K562 (cell line): ENCODE results near the gene NOPCHAP1. TPM values are rescaled to one million over a fixed set of nuclear protein-coding genes. Genes with fewer than 3 reads are reported as not detected.

ENCODE experiments used
- ATAC-seq: fragments of 200-7000 bp; cut with Tn5 transposase; 3 replicates; pipeline ENCODE4 v1.9.1; 2020; ENCODE audit warnings: moderate library complexity
- BruUV-seq: library from RNA; stranded (reverse); fragments of 400-500 nt; replicated peaks from 2 replicates; lab custom pipeline; 2021; lab: Mats Ljungman, UMichigan
- CTCF ChIA-PET: fragments of 300-600 bp; formaldehyde crosslinking; extraction: SDS; loops from one replicate; lab custom pipeline; 2021; ENCODE audit warnings: low intra/inter-chr PET ratio; lab: Yijun Ruan, JAX
- POLR2A ChIA-PET: fragments of 300-600, 350-650 bp; sonication (Branson Sonifier 250); formaldehyde crosslinking; extraction: SDS; loops from one replicate; lab custom pipeline; 2021; ENCODE audit warnings: antibody characterized with exemption, inconsistent platforms; lab: Yijun Ruan, JAX
- DNase-seq, 4 experiments: peaks; one replicate each; pipeline versions ENCODE4 v3.0.0 to v3.0.0-alpha.2; 2011 to 2018; ENCODE audit warnings: low spot score in 3 of 4, mixed read lengths in 3 of 4; ENCODE audit errors: extremely low read depth in 1 of 4
- FAIRE-seq: peaks from 2 replicates; lab custom pipeline; 2011; peaks lifted over from hg19 to GRCh38; lab: Jason Lieb, UNC
- H2AFZ ChIP-seq: 2 replicates; pipeline ENCODE4 v1.6.0; 2011; ENCODE audit warnings: low read depth, low read length, control low read depth, inconsistent platforms
- H3K27ac ChIP-seq: fragments of 200-600 bp; 3 replicates; pipeline ENCODE4 v1.8.0; 2011; ENCODE audit warnings: low read depth, mild to moderate bottlenecking, control low read depth, inconsistent platforms, low read length, moderate library complexity, mixed read lengths; ENCODE audit errors: extremely low read depth
- H3K27me3 ChIP-seq, 2 experiments: fragments of 300-600 bp in 1 of 2; 2 replicates in 1 of 2; 3 replicates in 1 of 2; pipeline versions ENCODE4 v1.6.0 to v1.8.0; 2011; ENCODE audit warnings: inconsistent platforms in 2 of 2, low read length in 2 of 2, mild to moderate bottlenecking in 1 of 2, mixed read lengths in 1 of 2, moderate library complexity in 1 of 2; ENCODE audit not compliant: control insufficient read depth in 2 of 2, insufficient read depth in 2 of 2
- H3K36me3 ChIP-seq: fragments of 300-600 bp; 3 replicates; pipeline ENCODE4 v1.8.0; 2011; ENCODE audit warnings: mild to moderate bottlenecking, low read length, inconsistent platforms; ENCODE audit not compliant: control insufficient read depth, insufficient read depth
- H3K4me1 ChIP-seq, 2 experiments: fragments of 200-600 bp in 1 of 2; replicated peaks in 1 of 2; 2 replicates in 1 of 2; 3 replicates in 1 of 2; pipeline versions ENCODE4 v1.5.1 to v1.8.0; 2011; ENCODE audit warnings: inconsistent platforms in 2 of 2, low read length in 2 of 2, mild to moderate bottlenecking in 1 of 2, mixed read lengths in 1 of 2, moderate library complexity in 1 of 2; ENCODE audit not compliant: control insufficient read depth in 2 of 2, insufficient read depth in 2 of 2
- H3K4me2 ChIP-seq: 2 replicates; pipeline ENCODE4 v1.6.1; 2011; ENCODE audit warnings: low read length, control low read depth, inconsistent platforms, mixed read lengths; ENCODE audit not compliant: insufficient read depth
- H3K4me3 ChIP-seq: fragments of 200-600 bp; sonication (generic), shearing (Covaris generic); 2 replicates; pipeline ENCODE4 v1.5.1; 2016; ENCODE audit warnings: control low read depth, inconsistent platforms
- H3K79me2 ChIP-seq: fragments of 200-600 bp; 3 replicates; pipeline ENCODE4 v1.8.0; 2011; ENCODE audit warnings: low read length, inconsistent platforms; ENCODE audit not compliant: control insufficient read depth, insufficient read depth
- H3K9ac ChIP-seq, 2 experiments: 2 replicates each; pipeline versions ENCODE4 v1.6.0 to v1.6.1; 2011; ENCODE audit warnings: low read depth in 2 of 2, low read length in 2 of 2, control low read depth in 1 of 2, inconsistent platforms in 1 of 2, mild to moderate bottlenecking in 1 of 2, mixed read lengths in 1 of 2; ENCODE audit not compliant: insufficient read depth in 1 of 2
- H3K9me1 ChIP-seq: one replicate; pipeline ENCODE4 v1.6.0; 2011; ENCODE audit warnings: inconsistent platforms, mild to moderate bottlenecking, low read length, moderate library complexity; ENCODE audit not compliant: control insufficient read depth, insufficient read depth
- H3K9me3 ChIP-seq: replicated peaks from 2 replicates; pipeline ENCODE4 v1.5.1; 2011; ENCODE audit warnings: low read depth, low read length, inconsistent platforms; ENCODE audit not compliant: control insufficient read depth, insufficient read depth
- H4K20me1 ChIP-seq: replicated peaks from 2 replicates; pipeline ENCODE4 v1.6.1; 2011; ENCODE audit warnings: low read length, inconsistent platforms, mixed read lengths; ENCODE audit not compliant: control insufficient read depth, insufficient read depth
- CUX1 ChIP-seq: fragments of 200-800 bp; sonication (Bioruptor generic); IDR thresholded peaks from 2 replicates; pipeline ENCODE4 v1.6.1; 2016; ENCODE audit warnings: missing genetic modification characterization, missing compliant biosample characterization
- NCOA4 ChIP-seq: fragments of 450-650 bp; IDR thresholded peaks from 2 replicates; pipeline ENCODE4 v1.6.1; 2018; ENCODE audit warnings: mild to moderate bottlenecking; ENCODE audit not compliant: partially characterized antibody
- RNF2 ChIP-seq: sonication (generic); IDR thresholded peaks from 2 replicates; pipeline ENCODE4 v1.6.1; 2016
- THAP12 ChIP-seq: fragments of 250-450 bp; sonication (Bioruptor Pico); IDR thresholded peaks from 2 replicates; pipeline ENCODE4 v1.9.0; 2021; ENCODE audit warnings: mild to moderate bottlenecking, inconsistent platforms
- YBX1 ChIP-seq: fragments of 450-650 bp; IDR thresholded peaks from 2 replicates; pipeline ENCODE4 v1.7.1; 2016; ENCODE audit warnings: mild to moderate bottlenecking
- ZNF696 ChIP-seq: fragments of 250-450 bp; sonication (Bioruptor Pico); conservative IDR thresholded peaks from 2 replicates; pipeline ENCODE4 v1.4.0; 2020; ENCODE audit warnings: mild to moderate bottlenecking, moderate library complexity
- WGBS: fragments of 100-300 bp; shearing (Covaris generic); methylation state at CpG from one replicate; pipeline ENCODE4 v1.1.6; 2016; ENCODE audit warnings: low coverage, mixed read lengths; ENCODE audit not compliant: insufficient coverage; ENCODE audit errors: missing lambda C conversion rate; 5-methylcytosine and 5-hydroxymethylcytosine counted together
- in situ Hi-C: fragments of 300-500 bp; cut with MboI; formaldehyde crosslinking; loops from 4 replicates; pipeline ENCODE4 v1.15.0; 2018; ENCODE audit warnings: inconsistent platforms, mixed read lengths
- intact Hi-C: fragments of 100-400 bp; cut with micrococcal nuclease; formaldehyde crosslinking; loops from 2 replicates; pipeline ENCODE4 v1.14.2; 2022
- polyA plus RNA-seq, 8 experiments: library from polyadenylated mRNA; depleted of rRNA in 4 of 8; stranded (reverse) in 5 of 8; unstranded in 3 of 8; fragments of >200 nt; fragmentation: Nextera tagmentation in 2 of 8; fragmentation: Illumina TruSeq in 1 of 8; extraction: Ambion mirVana in 2 of 8; extraction: Trizol in 1 of 8; gene quantifications; 2 replicates each; pipeline versions ENCODE4 v1.2.1 to v1.2.3, GENCODE V29; 2011 to 2014; ENCODE audit warnings: inconsistent platforms in 1 of 8, missing spikeins in 1 of 8
- total RNA-seq, 7 experiments: library from RNA; depleted of rRNA in 6 of 7; stranded (reverse); fragments of >200 nt in 6 of 7; fragmentation: Illumina TruSeq in 2 of 7; extraction: Trizol in 2 of 7; gene quantifications; 2 replicates each; pipeline versions ENCODE4 v1.2.1 to v1.2.3, GENCODE V29; 2011 to 2021; ENCODE audit warnings: low replicate concordance in 1 of 7

The NOPCHAP1 gene
- total and polyA plus RNA-seq, 9 of the 15 experiments (the other 6 are each of a cell fraction or from before 2014, with no cell fraction given): 19.4 to 108 (median 33.4) TPM

DNA sequence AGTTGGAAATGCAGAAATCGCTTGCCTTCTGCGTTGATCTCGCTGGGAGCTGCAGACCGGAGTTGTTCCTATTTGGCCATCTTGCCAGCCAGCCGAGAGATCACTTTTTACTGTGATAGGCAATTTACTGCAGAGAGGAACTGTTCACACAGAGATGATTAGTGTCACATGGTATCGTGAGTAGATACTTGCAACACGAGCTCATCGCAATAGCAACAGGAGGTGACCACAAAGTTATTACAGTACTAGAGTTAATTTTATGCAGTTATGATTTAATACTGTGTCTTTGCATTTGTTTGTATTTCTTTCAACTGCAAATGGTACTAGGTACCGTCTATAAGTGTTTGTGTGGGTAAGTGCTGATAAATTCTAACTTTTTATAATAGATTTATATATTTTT, 27.8 kb downstream of the NOPCHAP1 start:
- BruUV-seq: no TSS peak

More for the DNA sequence above, 27.8 kb downstream of the NOPCHAP1 start:
- intact Hi-C loops (no loop called here), in situ Hi-C loops (no loop called here)
- H3K9me3 ChIP-seq: no peaks in the 10 kb centered on the region
- H3K27me3 ChIP-seq: no peaks in the 10 kb centered on the region
- H3K79me2 ChIP-seq: no peaks in the 10 kb centered on the region
- H3K9me1 ChIP-seq: no peaks in the 10 kb centered on the region
- no peaks in the 10 kb centered on the region; a peak in 1 of 5 replicates for H3K4me1 ChIP-seq
- no peak overlapping the region for H2AFZ ChIP-seq
- no peak overlapping the region for H3K9ac ChIP-seq
- H3K4me3 ChIP-seq: no peak overlapping the region
- WGBS: 93% methylated on average over 9 of the region's 9 CpGs
- CTCF ChIA-PET: no interaction called here
- H4K20me1 ChIP-seq: no peaks in the 10 kb centered on the region
- no peak for ATAC-seq
- H3K27ac ChIP-seq: no peak overlapping the region
- TF ChIP-seq THAP12 (CRISPR knock-in tag) (no peak), RNF2 (no peak), CUX1 (CRISPR knock-in tag) (no peak), NCOA4 (no peak), ZNF696 (CRISPR knock-in tag) (no peak), YBX1 (no peak)
- no peak for DNase-seq
- H3K36me3 ChIP-seq: peaks cover 32% of the 10 kb centered on the region; the same call in 2 of the 3 replicates
- H3K4me2 ChIP-seq: no peak overlapping the region
- POLR2A ChIA-PET: no interaction called here
- FAIRE-seq: no peak
